Transverse colon (tissue), 4 donors: ENCODE data around the gene DUS4L. TPM values are rescaled to one million over a fixed set of nuclear protein-coding genes. Genes with fewer than 3 reads are reported as not detected.

Source experiments
- DNase-seq: peaks from one replicate; pipeline ENCODE4 v3.0.0-alpha.2; 2019
- H3K27ac ChIP-seq, 4 donors: fragments of 200-600 bp; sonication (generic); 2 replicates each; pipeline ENCODE4 v1.5.1; 2016 to 2018; ENCODE audit warnings: inconsistent platforms in 4 of 4
- H3K27me3 ChIP-seq: fragments of 200-600 bp; sonication (generic); 2 replicates; pipeline ENCODE4 v1.5.1; 2017; ENCODE audit warnings: inconsistent platforms
- H3K36me3 ChIP-seq, 4 donors: fragments of 200-600 bp; sonication (generic); 2 replicates each; pipeline ENCODE4 v1.5.1; 2017 to 2019; ENCODE audit warnings: inconsistent platforms in 4 of 4
- H3K4me1 ChIP-seq, 4 donors: fragments of 200-600 bp; sonication (generic); 2 replicates each; pipeline ENCODE4 v1.5.1; 2017 to 2020; ENCODE audit warnings: inconsistent platforms in 4 of 4
- H3K4me3 ChIP-seq, 4 donors: fragments of 200-600 bp; sonication (generic); 1 replicate in 1 of 4; 2 replicates in 3 of 4; pipeline versions ENCODE4 v1.5.1 to v1.6.1; 2017 to 2019; ENCODE audit warnings: inconsistent platforms in 4 of 4
- H3K9me3 ChIP-seq, 2 donors: fragments of 200-600 bp; sonication (generic); 2 replicates each; pipeline ENCODE4 v1.5.1; 2017 to 2019; ENCODE audit warnings: inconsistent platforms in 2 of 2
- EP300 ChIP-seq: sonication (generic); formaldehyde crosslinking; IDR thresholded peaks from one replicate; pipeline ENCODE4 v1.6.1; 2017; ENCODE audit warnings: antibody characterized with exemption, low read depth
- POLR2A ChIP-seq: fragments of 450-650 bp; IDR thresholded peaks from one replicate; pipeline ENCODE4 v1.6.1; 2016; ENCODE audit warnings: antibody characterized with exemption, mild to moderate bottlenecking, moderate library complexity
- POLR2AphosphoS5 ChIP-seq, 3 donors: sonication (generic); formaldehyde crosslinking; IDR thresholded peaks; one replicate each; pipeline ENCODE4 v1.6.1; 2016; ENCODE audit warnings: antibody characterized with exemption in 3 of 3
- WGBS, 2 donors: methylation state at CpG; one replicate each; pipeline ENCODE4 v1.1.5; 2018; ENCODE audit warnings: low coverage in 1 of 2; 5-methylcytosine and 5-hydroxymethylcytosine counted together
- in situ Hi-C, 4 donors: fragments of 200-750 bp; cut with MboI; loops; one replicate each; pipeline versions ENCODE4 v1.15.0 to v1.15.1; 2017; ENCODE audit warnings: low sequenced_read_pairs in 3 of 4, low pct_ligation_motif_present in 1 of 4, low pct_unique_long_range_greater_than_20kb in 1 of 4
- intact Hi-C: fragments of 100-400 bp; cut with DNase I; formaldehyde crosslinking; loops from one replicate; pipeline ENCODE4 v1.15.1; 2023; ENCODE audit warnings: low total_unique reads
- total RNA-seq, 4 donors: library from RNA; depleted of rRNA; stranded (reverse); fragments of >200 nt; gene quantifications; one replicate each; pipeline ENCODE4 v1.1.0, GENCODE V29; 2016
- TF ChIP-seq, protein P1 (sequence below), 5 experiments: fragments of 200-600 bp in 3 of 5; fragments of 450-650 bp in 2 of 5; sonication (generic) in 3 of 5; IDR thresholded peaks; 1 replicate in 2 of 5; 2 replicates in 3 of 5; pipeline ENCODE4 v1.5.1; 2016 to 2017; ENCODE audit warnings: antibody characterized with exemption in 5 of 5, inconsistent platforms in 3 of 5, mild to moderate bottlenecking in 2 of 5, moderate library complexity in 1 of 5

DUS4L gene
- total RNA-seq, 4 donors from 2014 or later, result 1.2 to 10.2 (median 4.4) TPM

DNA sequence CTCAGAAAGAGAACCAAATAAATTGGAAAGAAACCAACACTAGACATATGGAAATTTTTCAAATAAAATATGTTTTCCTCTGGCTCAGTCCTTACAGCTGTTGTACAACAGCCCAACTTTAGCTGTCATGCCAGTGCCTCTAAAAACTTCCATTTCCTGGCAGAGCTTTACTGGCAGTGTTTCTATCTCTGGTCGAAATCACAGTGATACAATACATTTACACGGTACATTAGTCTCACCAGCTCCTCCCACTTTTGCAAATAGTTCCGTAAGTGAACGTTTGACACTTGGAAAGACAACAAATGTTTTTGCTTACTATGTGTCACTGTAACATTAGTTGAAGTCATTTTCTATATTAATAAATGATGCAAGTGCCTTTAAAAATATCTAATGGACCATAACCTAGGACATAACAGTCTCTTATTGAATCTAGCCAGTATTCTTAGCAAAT lies 46.1 kb downstream of the DUS4L start:
- no peaks in the 10 kb centered on the region for H3K9me3 ChIP-seq
- H3K27me3 ChIP-seq, result no peaks in the 10 kb centered on the region
- TF ChIP-seq, protein P1, sequence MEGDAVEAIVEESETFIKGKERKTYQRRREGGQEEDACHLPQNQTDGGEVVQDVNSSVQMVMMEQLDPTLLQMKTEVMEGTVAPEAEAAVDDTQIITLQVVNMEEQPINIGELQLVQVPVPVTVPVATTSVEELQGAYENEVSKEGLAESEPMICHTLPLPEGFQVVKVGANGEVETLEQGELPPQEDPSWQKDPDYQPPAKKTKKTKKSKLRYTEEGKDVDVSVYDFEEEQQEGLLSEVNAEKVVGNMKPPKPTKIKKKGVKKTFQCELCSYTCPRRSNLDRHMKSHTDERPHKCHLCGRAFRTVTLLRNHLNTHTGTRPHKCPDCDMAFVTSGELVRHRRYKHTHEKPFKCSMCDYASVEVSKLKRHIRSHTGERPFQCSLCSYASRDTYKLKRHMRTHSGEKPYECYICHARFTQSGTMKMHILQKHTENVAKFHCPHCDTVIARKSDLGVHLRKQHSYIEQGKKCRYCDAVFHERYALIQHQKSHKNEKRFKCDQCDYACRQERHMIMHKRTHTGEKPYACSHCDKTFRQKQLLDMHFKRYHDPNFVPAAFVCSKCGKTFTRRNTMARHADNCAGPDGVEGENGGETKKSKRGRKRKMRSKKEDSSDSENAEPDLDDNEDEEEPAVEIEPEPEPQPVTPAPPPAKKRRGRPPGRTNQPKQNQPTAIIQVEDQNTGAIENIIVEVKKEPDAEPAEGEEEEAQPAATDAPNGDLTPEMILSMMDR (IDR thresholded peaks at IDR 0.05), result no peak
- no peak for TF ChIP-seq EP300
- no peak for TF ChIP-seq POLR2AphosphoS5 (IDR thresholded peaks at IDR 0.05)
- TF ChIP-seq POLR2A, result no peak
- no peak for DNase-seq
- H3K4me1 ChIP-seq, result peaks cover 0 to 7% (median 5%) of the 10 kb centered on the region in 4 donors
- intact Hi-C loops (no loop called here), in situ Hi-C loops (no loop called here)
- H3K27ac ChIP-seq, result no peak overlapping the region
- peaks cover 0 to under 1% (median 0%) of the 10 kb centered on the region in 4 donors for H3K36me3 ChIP-seq
- H3K4me3 ChIP-seq, result no peak overlapping the region
- 61 to 82% methylated on average over 4 of the region's 4 CpGs for WGBS, 2 donors

DNA sequence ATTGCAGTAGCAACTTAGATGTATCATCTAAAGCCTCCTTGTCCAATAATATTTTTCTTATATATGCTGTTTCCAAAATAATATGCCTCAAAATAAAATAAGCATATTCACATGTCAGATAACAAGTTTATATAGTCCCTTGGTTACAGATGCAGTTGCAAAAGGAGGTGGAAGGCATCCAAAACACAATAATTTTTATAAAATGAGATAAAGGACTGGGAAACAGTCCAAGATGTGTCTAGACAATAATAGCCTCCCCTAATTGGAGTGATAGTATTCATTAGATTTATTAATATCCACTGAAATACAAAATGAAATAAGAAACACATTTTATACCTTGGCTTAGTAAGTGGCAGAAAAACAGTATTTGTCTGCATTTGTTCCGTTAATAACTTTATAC lies 46.6 kb downstream of the DUS4L start:
- no peak overlapping the region for H3K4me3 ChIP-seq
- WGBS, 2 donors, result 84 to 96% methylated on average over 1 of the region's 1 CpG
- no peaks in the 10 kb centered on the region for H3K9me3 ChIP-seq
- H3K27ac ChIP-seq, result no peak overlapping the region
- intact Hi-C loops (no loop called here), in situ Hi-C loops (no loop called here)
- TF ChIP-seq EP300, result no peak
- TF ChIP-seq, protein P1 (IDR thresholded peaks at IDR 0.05), result no peak
- TF ChIP-seq POLR2AphosphoS5 (IDR thresholded peaks at IDR 0.05), result no peak
- TF ChIP-seq POLR2A, result no peak
- H3K4me1 ChIP-seq, result peaks cover 0 to 7% (median 5%) of the 10 kb centered on the region in 4 donors
- H3K36me3 ChIP-seq, result peaks cover 0 to 5% (median under 1%) of the 10 kb centered on the region in 4 donors
- H3K27me3 ChIP-seq, result no peaks in the 10 kb centered on the region
- DNase-seq, result no peak

DNA sequence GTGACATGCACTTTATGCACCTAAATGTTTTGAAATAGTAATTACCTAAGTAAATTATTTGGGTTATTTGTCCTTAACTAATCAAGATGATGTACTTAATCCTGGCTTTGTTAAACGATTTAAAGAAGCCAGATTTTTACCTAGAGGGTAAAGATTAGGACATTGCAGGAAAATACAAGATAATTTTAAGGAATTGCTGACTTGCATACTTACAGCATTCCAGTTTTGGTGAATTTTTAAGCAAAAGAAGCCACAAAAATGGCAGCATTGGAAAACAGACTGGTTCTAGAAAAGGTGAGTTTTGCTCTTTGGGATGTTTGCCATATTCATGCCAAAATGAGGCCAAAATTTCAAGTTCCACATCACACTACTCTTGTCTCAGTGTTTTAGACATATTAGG lies 49.7 kb downstream of the DUS4L start:
- TF ChIP-seq POLR2A (no peak), EP300 (no peak), POLR2AphosphoS5 (IDR thresholded peaks at IDR 0.05) (no peak)
- TF ChIP-seq, protein P1 (IDR thresholded peaks at IDR 0.05), result no peak
- intact Hi-C loops, result no loop called here
- WGBS, 2 donors, result 93 to 100% methylated on average over 1 of the region's 1 CpG
- Histone ChIP-seq H3K36me3 (peaks cover 0 to 20% (median 5%) of the 10 kb centered on the region in 4 donors), H3K4me3 (no peak overlapping the region), H3K9me3 (no peaks in the 10 kb centered on the region), H3K4me1 (peaks cover 0 to 7% (median 5%) of the 10 kb centered on the region in 4 donors), H3K27ac (no peak overlapping the region), H3K27me3 (no peaks in the 10 kb centered on the region)
- in situ Hi-C loops, result no loop called here
- DNase-seq, result no peak

DNA sequence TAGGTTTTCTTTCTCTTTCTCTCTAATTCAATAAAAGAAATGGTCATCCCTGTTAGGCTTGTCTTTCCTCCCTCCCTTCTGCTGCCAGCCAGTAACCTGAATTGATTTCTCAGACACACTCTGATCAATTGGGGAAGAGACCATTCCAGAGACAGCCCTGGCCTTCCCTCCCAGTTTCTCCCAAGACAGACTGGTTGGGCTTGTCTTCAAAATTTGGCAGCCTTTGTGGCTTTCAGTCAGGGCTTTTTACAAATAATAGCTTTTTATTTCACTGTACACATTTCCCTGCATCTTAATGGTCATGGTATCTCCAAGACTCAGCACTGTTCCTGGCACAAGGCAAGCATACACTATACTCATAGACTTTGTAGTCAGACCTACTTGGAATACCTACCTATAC lies 50.2 kb downstream of the DUS4L start:
- Histone ChIP-seq H3K4me3 (no peak overlapping the region), H3K27me3 (no peaks in the 10 kb centered on the region), H3K4me1 (peaks cover 0 to 7% (median 5%) of the 10 kb centered on the region in 4 donors), H3K9me3 (no peaks in the 10 kb centered on the region), H3K27ac (no peak overlapping the region), H3K36me3 (peaks cover 0 to 20% (median 5%) of the 10 kb centered on the region in 4 donors)
- TF ChIP-seq POLR2AphosphoS5 (IDR thresholded peaks at IDR 0.05) (no peak), EP300 (no peak), POLR2A (no peak)
- TF ChIP-seq, protein P1 (IDR thresholded peaks at IDR 0.05), result no peak
- DNase-seq, result no peak
- in situ Hi-C loops, result no loop called here
- intact Hi-C loops, result no loop called here
